ENCODE data around the gene PRPH. TPM values are rescaled to one million over a fixed set of nuclear protein-coding genes. Genes with fewer than 3 reads are reported as not detected.

Gene PRPH
- total and polyA plus RNA-seq, 10 of the 15 experiments (the other 5 are each of a cell fraction or from before 2014, with no cell fraction given): 0.09 to 0.45 (median 0.19) TPM; not detected in 3

- no peaks in the 10 kb centered on the region; a peak in 1 of 4 replicates for H3K27me3 ChIP-seq (replicated peaks in 1 of 2; ENCODE audit: control insufficient read depth in 2 of 2, insufficient read depth in 2 of 2, low read length in 1 of 2)
- no peak overlapping the region for H2AFZ ChIP-seq (ENCODE audit: control insufficient read depth, low read depth, low read length)
- ChIA-PET SMC1A (ENCODE audit: uncharacterized antibody, unreplicated experiment) (interaction anchor here (0.7 kb wide), 1 partner anchor 28 kb away, joined by 3 read pairs; no protein-coding TSS in a partner anchor), CTCF (interaction anchor here (1.1 to 2.2 kb wide), 3 partner anchors 13 to 66 kb away, joined by 3 to 8 read pairs (median 3); no protein-coding TSS in a partner anchor), RAD21 (ENCODE audit: unreplicated experiment) (no interaction called here), POLR2A (interaction anchor here (0.6 kb wide), 1 partner anchor 207 kb away, joined by 3 read pairs; no protein-coding TSS in a partner anchor)
- no peak overlapping the region for H3K4me2 ChIP-seq (ENCODE audit: control insufficient read depth, insufficient read depth)
- TF ChIP-seq NRF1 (conservative IDR thresholded peaks at IDR 0.05; ENCODE audit: low read depth, low read length) (no peak), E2F4 (IDR thresholded peaks at IDR 0.05; ENCODE audit: low read depth, low read length) (no peak), NFYA (IDR thresholded peaks at IDR 0.05; ENCODE audit: borderline replicate concordance, low read depth, low read length) (no peak), BCL11A (IDR thresholded peaks at IDR 0.05; ENCODE audit: low read depth, low read length) (no peak), SREBF2 (IDR thresholded peaks at IDR 0.05; ENCODE audit: low read length) (no peak), POLR2A (IDR thresholded peaks at IDR 0.05; ENCODE audit: low read depth, low read length) (no peak), FOXM1 (IDR thresholded peaks at IDR 0.05; ENCODE audit: low read depth, low read length) (no peak), SIX5 (IDR thresholded peaks at IDR 0.05; ENCODE audit: low read depth, low read length, severe bottlenecking) (no peak), PAX5 (IDR thresholded peaks at IDR 0.05; ENCODE audit: borderline replicate concordance, low read depth, low read length) (no peak), JUNB (IDR thresholded peaks at IDR 0.05) (no peak), SMC3 (IDR thresholded peaks at IDR 0.05; ENCODE audit: borderline replicate concordance, low read length) (no peak), NR2F1 (conservative IDR thresholded peaks at IDR 0.05) (no peak), STAT3 (IDR thresholded peaks at IDR 0.05; ENCODE audit: low read depth, low read length) (no peak), E2F8 (IDR thresholded peaks at IDR 0.05; ENCODE audit: low read depth, partially characterized antibody) (no peak), POLR2AphosphoS5 (IDR thresholded peaks at IDR 0.05; ENCODE audit: low read length) (no peak), RBBP5 (conservative IDR thresholded peaks at IDR 0.05) (no peak), MTA2 (IDR thresholded peaks at IDR 0.05; ENCODE audit: low read depth) (no peak), MXI1 (IDR thresholded peaks at IDR 0.05; ENCODE audit: low read depth, low read length) (no peak)
- no TSS peak for BruUV-seq (replicated peaks)
- ATAC-seq: no peak; the same call in 2 of the 3 replicates
- no peak overlapping the region for H3K27ac ChIP-seq (ENCODE audit: control insufficient read depth, insufficient read depth)
- H3K79me2 ChIP-seq (ENCODE audit: control insufficient read depth, insufficient read depth, low read length): no peaks in the 10 kb centered on the region
- no peaks in the 10 kb centered on the region for H3K9me3 ChIP-seq (replicated peaks; ENCODE audit: control insufficient read depth, insufficient read depth, low read length)
- no peaks in the 10 kb centered on the region for H4K20me1 ChIP-seq (ENCODE audit: control insufficient read depth, insufficient read depth)
- intact Hi-C loops (cut with micrococcal nuclease; ENCODE audit: unreplicated experiment): no loop called here
- 81% methylated on average over 12 of the region's 13 CpGs for WGBS (ENCODE audit: insufficient coverage, insufficient replicate concordance, low lambda C conversion rate, missing lambda C conversion rate)
- in situ Hi-C loops (cut with MboI): no loop called here
- no peak for DNase-seq (ENCODE audit: low read depth, low spot score)
- H3K4me1 ChIP-seq (ENCODE audit: control insufficient read depth, insufficient read depth, low read length): no peaks in the 10 kb centered on the region
- FAIRE-seq: no peak
- H3K36me3 ChIP-seq (ENCODE audit: control insufficient read depth in 2 of 2, insufficient read depth in 2 of 2, low read length in 1 of 2): peaks cover 2 to 8% of the 10 kb centered on the region in 2 experiments; a peak in 3 of 4 replicates
- H3K4me3 ChIP-seq: no peak overlapping the region
- H3K9ac ChIP-seq (ENCODE audit: control insufficient read depth, insufficient read depth, low read length): no peak overlapping the region
Observed at GRCh38 chr12:49276304-49277290, 18.4 kb upstream of the PRPH start.
